ENCODE measurements around the gene PPP1R12B.

GRCh38 chr1:202343652-202344349, 4.7 kb upstream of the PPP1R12B start:
- TF ChIP-seq CTCF (conservative IDR thresholded peaks at IDR 0.05) = peak; percentile 83
- TF ChIP-seq EZH2 (IDR thresholded peaks at IDR 0.05; ENCODE audit: low read depth) = no peak
